ENCODE data around the gene EXOSC7. TPM values are rescaled to one million over a fixed set of nuclear protein-coding genes. Genes with fewer than 3 reads are reported as not detected.
A peak's percentile ranks its signal among the peaks of the same experiment; 100 is the strongest.

The EXOSC7 gene
- total RNA-seq, 1 experiment from 2014 or later = 70.9 TPM

GRCh38 chr3:44981220-44981619, 5.2 kb downstream of the EXOSC7 start:
- H3K4me3 ChIP-seq (ENCODE audit: low read depth, low read length) = no peak overlapping the region
- H3K27ac Mint-ChIP-seq (ENCODE audit: unreplicated experiment) = no peak overlapping the region
- H3K9me3 Mint-ChIP-seq (ENCODE audit: unreplicated experiment) = no peaks in the 10 kb centered on the region
- H3K9me3 ChIP-seq = no peaks in the 10 kb centered on the region
- peaks cover 11% of the 10 kb centered on the region for H3K4me1 Mint-ChIP-seq (ENCODE audit: low read depth, unreplicated experiment)
- TF ChIP-seq, protein P1, sequence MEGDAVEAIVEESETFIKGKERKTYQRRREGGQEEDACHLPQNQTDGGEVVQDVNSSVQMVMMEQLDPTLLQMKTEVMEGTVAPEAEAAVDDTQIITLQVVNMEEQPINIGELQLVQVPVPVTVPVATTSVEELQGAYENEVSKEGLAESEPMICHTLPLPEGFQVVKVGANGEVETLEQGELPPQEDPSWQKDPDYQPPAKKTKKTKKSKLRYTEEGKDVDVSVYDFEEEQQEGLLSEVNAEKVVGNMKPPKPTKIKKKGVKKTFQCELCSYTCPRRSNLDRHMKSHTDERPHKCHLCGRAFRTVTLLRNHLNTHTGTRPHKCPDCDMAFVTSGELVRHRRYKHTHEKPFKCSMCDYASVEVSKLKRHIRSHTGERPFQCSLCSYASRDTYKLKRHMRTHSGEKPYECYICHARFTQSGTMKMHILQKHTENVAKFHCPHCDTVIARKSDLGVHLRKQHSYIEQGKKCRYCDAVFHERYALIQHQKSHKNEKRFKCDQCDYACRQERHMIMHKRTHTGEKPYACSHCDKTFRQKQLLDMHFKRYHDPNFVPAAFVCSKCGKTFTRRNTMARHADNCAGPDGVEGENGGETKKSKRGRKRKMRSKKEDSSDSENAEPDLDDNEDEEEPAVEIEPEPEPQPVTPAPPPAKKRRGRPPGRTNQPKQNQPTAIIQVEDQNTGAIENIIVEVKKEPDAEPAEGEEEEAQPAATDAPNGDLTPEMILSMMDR (IDR thresholded peaks at IDR 0.05; ENCODE audit: insufficient read depth in 1 of 2, low read depth in 1 of 2, low read length in 1 of 2, severe bottlenecking in 1 of 2, unreplicated experiment in 1 of 2) = no peak
- no TSS peak for BruUV-seq (replicated peaks)
- DNase-seq = no peak
- intact Hi-C loops (cut with micrococcal nuclease; ENCODE audit: unreplicated experiment) = no loop called here
- no peaks in the 10 kb centered on the region for H3K27me3 Mint-ChIP-seq (ENCODE audit: insufficient read depth, unreplicated experiment)
- no peaks in the 10 kb centered on the region for H3K27me3 ChIP-seq (replicated peaks; ENCODE audit: control insufficient read depth, insufficient read depth, low read length)
- POLR2A ChIA-PET = no interaction called here
- CTCF ChIA-PET = no interaction called here
- no peak overlapping the region for H3K4me3 Mint-ChIP-seq (ENCODE audit: unreplicated experiment)
- no peaks in the 10 kb centered on the region for H3K36me3 ChIP-seq (ENCODE audit: control insufficient read depth, insufficient read depth, low read length)
- peaks cover 14% of the 10 kb centered on the region; the same call in 1 of the 2 replicates for H3K4me1 ChIP-seq
- peaks cover 14% of the 10 kb centered on the region for H3K36me3 Mint-ChIP-seq (ENCODE audit: insufficient read depth, unreplicated experiment)

- intact Hi-C loops (cut with micrococcal nuclease; ENCODE audit: unreplicated experiment) = no loop called here
- no peaks in the 10 kb centered on the region for H3K36me3 ChIP-seq (ENCODE audit: control insufficient read depth, insufficient read depth, low read length)
- H3K4me3 ChIP-seq (ENCODE audit: low read depth, low read length) = no peak overlapping the region
- DNase-seq = no peak
- no peak overlapping the region for H3K4me3 Mint-ChIP-seq (ENCODE audit: unreplicated experiment)
- no peaks in the 10 kb centered on the region for H3K27me3 Mint-ChIP-seq (ENCODE audit: insufficient read depth, unreplicated experiment)
- H3K9me3 Mint-ChIP-seq (ENCODE audit: unreplicated experiment) = no peaks in the 10 kb centered on the region
- no peaks in the 10 kb centered on the region for H3K9me3 ChIP-seq
- peaks cover 11% of the 10 kb centered on the region for H3K4me1 Mint-ChIP-seq (ENCODE audit: low read depth, unreplicated experiment)
- peaks cover 14% of the 10 kb centered on the region; the same call in 1 of the 2 replicates for H3K4me1 ChIP-seq
- TF ChIP-seq, protein P1 (IDR thresholded peaks at IDR 0.05; ENCODE audit: insufficient read depth in 1 of 2, low read depth in 1 of 2, low read length in 1 of 2, severe bottlenecking in 1 of 2, unreplicated experiment in 1 of 2) = no peak
- BruUV-seq (replicated peaks) = no TSS peak
- peaks cover 10% of the 10 kb centered on the region for H3K36me3 Mint-ChIP-seq (ENCODE audit: insufficient read depth, unreplicated experiment)
- no peaks in the 10 kb centered on the region for H3K27me3 ChIP-seq (replicated peaks; ENCODE audit: control insufficient read depth, insufficient read depth, low read length)
- ChIA-PET CTCF (no interaction called here), POLR2A (no interaction called here)
- H3K27ac Mint-ChIP-seq (ENCODE audit: unreplicated experiment) = peak overlapping the region; percentile 29
Observed at GRCh38 chr3:44981751-44982150, 5.7 kb downstream of the EXOSC7 start.

GRCh38 chr3:44982817-44983216, 6.8 kb downstream of the EXOSC7 start:
- no peak overlapping the region for H3K4me3 ChIP-seq (ENCODE audit: low read depth, low read length)
- Mint-ChIP-seq H3K4me1 (ENCODE audit: low read depth, unreplicated experiment) (peaks cover 2% of the 10 kb centered on the region), H3K27me3 (ENCODE audit: insufficient read depth, unreplicated experiment) (no peaks in the 10 kb centered on the region), H3K36me3 (ENCODE audit: insufficient read depth, unreplicated experiment) (peaks cover 10% of the 10 kb centered on the region), H3K27ac (ENCODE audit: unreplicated experiment) (no peak overlapping the region), H3K4me3 (ENCODE audit: unreplicated experiment) (no peak overlapping the region), H3K9me3 (ENCODE audit: unreplicated experiment) (no peaks in the 10 kb centered on the region)
- H3K36me3 ChIP-seq (ENCODE audit: control insufficient read depth, insufficient read depth, low read length) = no peaks in the 10 kb centered on the region
- H3K27me3 ChIP-seq (replicated peaks; ENCODE audit: control insufficient read depth, insufficient read depth, low read length) = no peaks in the 10 kb centered on the region
- ChIA-PET CTCF (no interaction called here), POLR2A (no interaction called here)
- H3K9me3 ChIP-seq = no peaks in the 10 kb centered on the region
- H3K4me1 ChIP-seq = peaks cover 8% of the 10 kb centered on the region; the same call in 1 of the 2 replicates
- DNase-seq = no peak
- TF ChIP-seq, protein P1 (IDR thresholded peaks at IDR 0.05; ENCODE audit: insufficient read depth in 1 of 2, low read depth in 1 of 2, low read length in 1 of 2, severe bottlenecking in 1 of 2, unreplicated experiment in 1 of 2) = no peak
- intact Hi-C loops (cut with micrococcal nuclease; ENCODE audit: unreplicated experiment) = no loop called here
- BruUV-seq (replicated peaks) = no TSS peak

Data from Caco-2 (cell line).